NCI-H345 treated with DMSO at 0.1 percent for 48 hours (cell line): ENCODE results near the gene TEKT5.

Experiments used
- DNase-seq: peaks from one replicate; lab custom pipeline; 2025; ENCODE audit not compliant: unreplicated experiment; lab: John Stamatoyannopoulos, UW

Gene TEKT5

DNA sequence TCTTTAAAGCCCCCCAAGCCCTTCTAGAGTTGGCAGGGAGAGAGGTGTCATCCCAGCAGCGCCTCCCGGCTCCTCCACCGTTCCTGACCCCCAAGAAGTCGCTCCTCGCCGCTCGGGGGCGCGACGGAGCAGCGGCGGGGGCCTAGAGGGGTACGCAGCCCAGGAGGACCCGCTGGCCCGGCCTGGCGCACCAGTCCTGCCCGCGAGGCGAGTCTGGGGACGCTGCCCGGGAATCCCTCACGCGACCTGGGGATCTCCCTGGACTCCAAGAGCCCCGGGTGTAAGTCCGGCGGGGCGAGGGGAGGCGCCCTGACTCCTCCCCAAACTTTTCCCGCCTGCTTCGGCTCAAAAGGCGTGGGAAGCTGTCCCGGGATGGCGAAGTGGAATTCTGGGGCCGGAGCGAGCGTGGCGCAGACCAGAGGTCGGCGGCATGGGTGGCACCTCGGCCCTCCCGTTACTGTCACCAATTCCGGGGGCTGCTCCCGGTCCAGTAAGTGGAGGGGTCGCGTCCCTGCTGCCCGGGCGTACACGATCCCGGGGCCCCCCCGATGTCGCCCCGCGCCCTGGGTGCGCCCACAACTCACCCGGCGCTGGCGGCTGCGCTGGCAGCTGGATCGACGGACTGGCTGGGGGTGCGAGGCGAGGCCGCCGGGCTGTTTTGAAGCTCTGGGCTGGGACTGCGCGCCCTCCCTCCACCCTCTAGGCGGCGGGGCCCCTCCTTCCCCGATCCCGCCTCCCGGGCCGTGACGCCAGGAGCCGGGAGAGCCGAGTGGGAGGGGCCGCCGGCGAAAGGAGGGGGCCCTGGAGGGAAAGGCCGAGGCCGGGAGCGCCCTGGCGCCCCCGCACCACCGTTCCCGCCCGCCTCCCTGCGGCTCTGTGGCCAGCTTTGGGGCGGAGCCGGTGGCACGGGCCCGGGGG is 114.5 kb downstream of the TEKT5 start, which contains the start of gene EMP2:
Gene EMP2 (minus strand): TSS at position 634 of the 918 bp plus-strand sequence. CDS start 32,981 bp downstream, outside the sequence.
- peak; percentile 57 for DNase-seq

DNA sequence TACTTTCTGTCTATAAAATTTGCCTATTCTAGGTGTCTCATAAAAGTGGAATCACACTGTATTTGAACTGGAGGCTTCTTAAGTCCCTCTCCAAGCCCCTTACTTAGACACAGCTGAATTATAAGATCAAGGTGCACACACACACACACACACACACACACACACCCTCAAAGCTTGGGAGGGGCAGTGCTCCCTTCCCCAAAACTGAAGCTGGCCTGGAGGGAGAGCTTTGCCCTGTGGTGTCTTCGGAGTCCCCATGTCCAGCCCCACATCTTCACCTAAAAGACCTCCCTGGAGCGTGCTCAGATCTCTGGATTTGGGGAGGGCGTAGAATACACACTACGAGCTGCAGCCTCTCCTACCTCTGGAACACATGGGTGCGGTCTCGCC is 115.2 kb downstream of the TEKT5 start:
- DNase-seq = no peak

DNA sequence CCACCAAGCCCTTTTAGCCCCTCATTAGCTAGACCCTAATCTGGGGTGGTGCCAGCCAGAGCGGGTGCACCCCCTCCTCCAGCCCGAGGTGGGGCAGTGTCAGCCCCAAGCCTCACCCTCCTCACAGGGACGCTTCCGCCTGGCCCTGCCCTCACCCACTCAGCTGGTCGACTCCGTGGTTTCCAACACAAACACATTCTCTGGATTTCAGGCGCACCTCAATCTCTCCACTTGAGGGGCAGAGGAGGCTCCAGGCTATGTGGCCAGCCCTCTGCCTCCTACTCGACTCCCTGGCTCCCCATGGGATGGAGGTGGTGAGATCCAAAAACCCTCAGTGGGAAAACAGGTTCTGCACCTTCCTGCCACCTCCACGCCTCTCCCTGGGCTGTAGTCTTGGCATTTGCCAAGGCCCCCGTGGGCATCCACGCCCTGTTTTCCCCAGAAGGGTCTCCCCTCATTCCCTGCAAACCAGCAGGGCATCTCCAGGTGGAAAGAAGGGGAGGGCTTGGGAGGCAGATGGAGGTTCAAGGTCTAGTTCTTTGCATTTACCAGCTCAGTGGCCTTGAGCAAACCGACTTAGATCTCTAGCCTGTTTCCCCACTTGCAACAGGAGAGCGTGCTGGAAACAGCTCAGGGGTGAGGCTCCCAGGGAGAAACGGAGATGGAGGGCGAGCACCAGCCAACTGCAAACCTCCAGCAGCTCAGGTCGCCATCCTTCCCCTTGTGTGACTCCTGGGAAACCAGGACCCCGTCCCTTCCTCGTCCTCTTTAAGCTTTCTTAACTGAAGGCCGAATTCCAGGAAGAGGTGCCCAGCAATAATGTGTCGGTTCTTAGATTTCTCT is 116.0 kb downstream of the TEKT5 start:
- no peak for DNase-seq
